Ascending aorta (tissue), 2 donors: ENCODE data around the gene ATAD1. TPM values are rescaled to one million over a fixed set of nuclear protein-coding genes. Genes with fewer than 3 reads are reported as not detected.
"Not testable (repeated sequence)": the region's sequence is repeated elsewhere in the genome, so short reads cannot be mapped to it uniquely, and the experiment has no call there.

ENCODE experiments used
- DNase-seq, 2 donors: peaks; one replicate each; pipeline ENCODE4 v3.0.0-alpha.2; 2019; ENCODE audit warnings: low spot score in 2 of 2
- H3K27ac ChIP-seq, 2 donors: fragments of 200-600 bp; sonication (generic); one replicate each; pipeline ENCODE4 v1.5.1; 2016 to 2017; ENCODE audit warnings: mild to moderate bottlenecking in 1 of 2
- H3K27me3 ChIP-seq: fragments of 200-600 bp; sonication (generic); one replicate; pipeline ENCODE4 v1.5.1; 2017
- H3K36me3 ChIP-seq, 2 donors: fragments of 200-600 bp; sonication (generic); one replicate each; pipeline ENCODE4 v1.5.1; 2016
- H3K4me1 ChIP-seq, 2 donors: fragments of 200-600 bp; sonication (generic); one replicate each; pipeline ENCODE4 v1.5.1; 2016 to 2017; ENCODE audit warnings: mild to moderate bottlenecking in 1 of 2
- H3K4me3 ChIP-seq, 2 donors: fragments of 200-600 bp; sonication (generic); one replicate each; pipeline ENCODE4 v1.5.1; 2016 to 2017; ENCODE audit warnings: mild to moderate bottlenecking in 1 of 2
- H3K9me3 ChIP-seq, 2 donors: fragments of 200-600 bp; sonication (generic); one replicate each; pipeline ENCODE4 v1.5.1; 2016
- intact Hi-C: fragments of 100-400 bp; cut with DNase I; formaldehyde crosslinking; loops from one replicate; pipeline ENCODE4 v1.15.1; 2023
- total RNA-seq: library from RNA; depleted of rRNA; stranded (reverse); fragments of >200 nt; gene quantifications from one replicate; pipeline ENCODE4 v1.1.0, GENCODE V29; 2016
- TF ChIP-seq, protein P1 (sequence below), 3 experiments: fragments of 200-600 bp in 2 of 3; fragments of 450-650 bp in 1 of 3; sonication (generic) in 2 of 3; IDR thresholded peaks; one replicate each; pipeline ENCODE4 v1.5.1; 2016 to 2019; ENCODE audit warnings: antibody characterized with exemption in 3 of 3, mild to moderate bottlenecking in 1 of 3, moderate library complexity in 1 of 3

ATAD1 gene
- total RNA-seq, 1 donor from 2014 or later: 22.1 TPM

DNA sequence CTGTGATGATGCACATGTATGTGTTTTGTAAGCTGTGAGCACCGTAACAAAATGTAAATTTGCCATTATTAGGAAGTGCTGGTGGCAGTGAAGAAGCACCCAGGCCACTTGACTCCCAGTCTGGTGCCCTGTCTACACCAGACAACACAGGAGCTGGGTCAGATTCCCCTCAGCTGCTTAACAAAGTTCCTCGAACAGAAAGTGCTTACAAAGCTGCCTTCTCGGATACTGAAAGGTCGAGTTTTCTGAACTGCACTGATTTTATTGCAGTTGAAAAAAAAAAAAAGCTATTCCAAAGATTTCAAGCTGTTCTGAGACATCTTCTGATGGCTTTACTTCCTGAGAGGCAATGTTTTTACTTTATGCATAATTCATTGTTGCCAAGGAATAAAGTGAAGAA is 71.1 kb downstream of the ATAD1 start:
- H3K4me1 ChIP-seq: no peaks in the 10 kb centered on the region
- H3K4me3 ChIP-seq: no peak overlapping the region
- H3K27me3 ChIP-seq: no peaks in the 10 kb centered on the region
- no peak for DNase-seq
- no peak overlapping the region for H3K27ac ChIP-seq
- H3K9me3 ChIP-seq: no peaks in the 10 kb centered on the region
- H3K36me3 ChIP-seq: peaks cover 3 to 10% of the 10 kb centered on the region in 2 donors
- intact Hi-C loops: no loop called here
- TF ChIP-seq, protein P1, sequence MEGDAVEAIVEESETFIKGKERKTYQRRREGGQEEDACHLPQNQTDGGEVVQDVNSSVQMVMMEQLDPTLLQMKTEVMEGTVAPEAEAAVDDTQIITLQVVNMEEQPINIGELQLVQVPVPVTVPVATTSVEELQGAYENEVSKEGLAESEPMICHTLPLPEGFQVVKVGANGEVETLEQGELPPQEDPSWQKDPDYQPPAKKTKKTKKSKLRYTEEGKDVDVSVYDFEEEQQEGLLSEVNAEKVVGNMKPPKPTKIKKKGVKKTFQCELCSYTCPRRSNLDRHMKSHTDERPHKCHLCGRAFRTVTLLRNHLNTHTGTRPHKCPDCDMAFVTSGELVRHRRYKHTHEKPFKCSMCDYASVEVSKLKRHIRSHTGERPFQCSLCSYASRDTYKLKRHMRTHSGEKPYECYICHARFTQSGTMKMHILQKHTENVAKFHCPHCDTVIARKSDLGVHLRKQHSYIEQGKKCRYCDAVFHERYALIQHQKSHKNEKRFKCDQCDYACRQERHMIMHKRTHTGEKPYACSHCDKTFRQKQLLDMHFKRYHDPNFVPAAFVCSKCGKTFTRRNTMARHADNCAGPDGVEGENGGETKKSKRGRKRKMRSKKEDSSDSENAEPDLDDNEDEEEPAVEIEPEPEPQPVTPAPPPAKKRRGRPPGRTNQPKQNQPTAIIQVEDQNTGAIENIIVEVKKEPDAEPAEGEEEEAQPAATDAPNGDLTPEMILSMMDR (IDR thresholded peaks at IDR 0.05): no peak

DNA sequence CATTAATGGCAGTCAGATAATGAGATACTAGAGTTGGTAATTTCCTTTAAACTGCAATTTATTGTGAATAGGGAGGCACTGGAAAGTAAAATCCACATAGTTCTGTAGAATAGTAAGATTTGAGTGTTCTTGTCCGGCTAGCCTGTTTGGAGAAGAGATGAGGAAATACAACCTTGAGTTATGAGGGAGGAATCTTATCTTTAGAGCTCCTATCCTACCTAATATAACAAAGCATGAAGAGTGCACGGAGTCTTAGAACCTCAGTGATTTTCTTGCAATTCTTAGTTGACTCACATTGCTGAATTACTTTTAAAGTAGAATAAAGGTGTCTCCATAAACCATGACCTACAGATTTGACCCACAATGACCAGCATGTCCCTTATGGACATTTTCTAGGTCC is 73.4 kb downstream of the ATAD1 start:
- H3K4me1 ChIP-seq: no peaks in the 10 kb centered on the region
- peaks cover 3 to 10% of the 10 kb centered on the region in 2 donors for H3K36me3 ChIP-seq
- TF ChIP-seq, protein P1 (IDR thresholded peaks at IDR 0.05): no peak
- no peak for DNase-seq
- H3K4me3 ChIP-seq: no peak overlapping the region
- intact Hi-C loops: no loop called here
- no peaks in the 10 kb centered on the region for H3K27me3 ChIP-seq
- H3K27ac ChIP-seq: no peak overlapping the region
- H3K9me3 ChIP-seq: no peaks in the 10 kb centered on the region

DNA sequence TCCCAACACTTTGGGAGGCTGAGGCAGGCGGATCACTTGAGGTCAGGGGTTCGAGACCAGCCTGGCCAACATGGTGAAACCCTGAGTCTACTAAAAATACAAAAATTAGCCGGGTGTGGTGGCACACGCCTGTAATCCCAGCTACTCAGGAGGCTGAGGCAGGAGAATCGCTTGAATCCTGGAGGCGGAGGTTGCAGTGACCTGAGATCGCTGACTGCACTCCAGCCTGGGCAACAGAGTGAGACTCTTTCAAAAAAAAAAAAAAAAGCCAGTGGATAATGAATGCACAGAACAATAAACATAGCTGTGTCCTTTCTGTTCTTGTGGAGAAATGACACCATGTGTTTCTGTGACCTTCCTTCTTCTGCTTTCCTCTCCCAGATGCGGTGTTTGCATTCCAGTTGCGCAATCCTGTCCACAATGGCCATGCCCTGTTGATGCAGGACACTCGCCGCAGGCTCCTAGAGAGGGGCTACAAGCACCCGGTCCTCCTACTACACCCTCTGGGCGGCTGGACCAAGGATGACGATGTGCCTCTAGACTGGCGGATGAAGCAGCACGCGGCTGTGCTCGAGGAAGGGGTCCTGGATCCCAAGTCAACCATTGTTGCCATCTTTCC is 74.9 kb downstream of the ATAD1 start:
- intact Hi-C loops, DNase-seq, H3K27ac ChIP-seq, H3K4me1 ChIP-seq, H3K4me3 ChIP-seq, H3K36me3 ChIP-seq, H3K9me3 ChIP-seq, H3K27me3 ChIP-seq: not testable (repeated sequence)

DNA sequence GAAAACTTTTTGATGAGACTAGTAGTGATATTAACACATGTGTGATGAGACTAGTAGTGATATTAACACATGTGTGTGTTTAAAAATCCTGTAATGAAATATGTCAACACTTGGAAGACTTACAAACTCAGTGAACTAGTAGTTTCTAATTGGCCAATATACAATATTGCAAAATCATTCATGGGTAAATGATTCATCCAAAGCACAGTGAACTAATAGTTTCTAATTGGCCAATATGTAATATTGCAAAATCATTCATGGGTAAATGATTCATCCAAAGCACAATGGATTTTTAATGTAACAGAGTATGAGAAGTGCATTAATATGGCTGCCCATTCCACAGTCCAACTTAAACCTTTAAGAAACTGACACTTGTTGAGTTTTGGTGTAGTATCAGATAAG is 77.8 kb downstream of the ATAD1 start:
- no peak for DNase-seq
- H3K9me3 ChIP-seq: no peaks in the 10 kb centered on the region
- H3K4me3 ChIP-seq: no peak overlapping the region
- no peaks in the 10 kb centered on the region for H3K27me3 ChIP-seq
- H3K27ac ChIP-seq: no peak overlapping the region
- intact Hi-C loops: no loop called here
- peaks cover 3 to 8% of the 10 kb centered on the region in 2 donors for H3K36me3 ChIP-seq
- TF ChIP-seq, protein P1 (IDR thresholded peaks at IDR 0.05): no peak
- no peaks in the 10 kb centered on the region for H3K4me1 ChIP-seq

DNA sequence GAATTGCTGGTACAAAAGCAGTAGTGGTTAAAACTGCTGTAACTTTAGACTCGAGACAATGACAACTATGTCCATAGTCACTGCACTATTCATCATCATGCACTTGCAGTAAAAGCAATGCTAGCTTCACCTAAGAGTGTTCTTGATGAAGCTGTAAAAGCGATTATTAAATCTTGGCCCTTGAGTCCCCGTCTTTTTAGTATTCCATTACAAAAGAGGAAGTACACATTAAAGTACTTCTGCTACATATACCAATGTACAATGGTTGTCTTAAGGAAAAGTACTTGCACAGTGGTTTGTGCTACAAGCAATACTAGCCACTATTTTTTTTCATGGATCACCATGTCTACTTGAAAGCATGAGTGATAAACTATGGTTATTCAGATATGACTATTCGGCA is 78.3 kb downstream of the ATAD1 start:
- DNase-seq: no peak
- Histone ChIP-seq H3K27ac (no peak overlapping the region), H3K9me3 (no peaks in the 10 kb centered on the region), H3K27me3 (no peaks in the 10 kb centered on the region), H3K4me1 (peaks cover 0 to 4% of the 10 kb centered on the region in 2 donors), H3K36me3 (peaks cover 3 to 8% of the 10 kb centered on the region in 2 donors), H3K4me3 (no peak overlapping the region)
- TF ChIP-seq, protein P1 (IDR thresholded peaks at IDR 0.05): no peak
- intact Hi-C loops: loop anchor here (5.0 kb wide), 1 partner anchor 132 kb away; no protein-coding TSS in a partner anchor

DNA sequence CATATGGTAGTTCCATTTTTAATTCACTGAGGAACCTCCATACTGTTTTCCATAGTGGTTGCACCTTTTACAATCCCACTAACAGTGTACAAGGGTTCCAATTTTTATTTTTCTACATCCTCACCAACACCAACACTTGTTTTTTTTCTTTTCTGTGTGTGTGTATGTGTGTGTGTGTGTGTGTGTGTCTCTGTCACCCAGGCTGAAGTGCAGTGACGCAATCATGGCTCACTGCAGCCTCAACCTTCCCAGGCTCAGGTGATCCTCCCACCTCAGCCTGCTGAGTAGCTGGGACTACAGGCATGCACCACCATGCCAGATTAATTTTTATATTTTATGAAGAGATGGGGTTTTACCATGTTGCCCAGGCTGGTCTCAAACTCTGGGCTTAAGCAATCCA is 79.8 kb downstream of the ATAD1 start:
- not testable (repeated sequence) for H3K36me3 ChIP-seq, H3K27ac ChIP-seq, H3K4me1 ChIP-seq, H3K4me3 ChIP-seq, H3K27me3 ChIP-seq, DNase-seq, H3K9me3 ChIP-seq
- intact Hi-C loops: loop anchor here (5.0 kb wide), 1 partner anchor 131 kb away; no protein-coding TSS in a partner anchor
